ENCODE results near the gene MYO3B.

MYO3B gene

GRCh38 chr2:170495896-170496295 lies 317.9 kb downstream of the MYO3B start:
- H3K4me3 ChIP-seq (replicated peaks; ENCODE audit: low read depth, low read length): no peak overlapping the region
- TF ChIP-seq, protein P1, sequence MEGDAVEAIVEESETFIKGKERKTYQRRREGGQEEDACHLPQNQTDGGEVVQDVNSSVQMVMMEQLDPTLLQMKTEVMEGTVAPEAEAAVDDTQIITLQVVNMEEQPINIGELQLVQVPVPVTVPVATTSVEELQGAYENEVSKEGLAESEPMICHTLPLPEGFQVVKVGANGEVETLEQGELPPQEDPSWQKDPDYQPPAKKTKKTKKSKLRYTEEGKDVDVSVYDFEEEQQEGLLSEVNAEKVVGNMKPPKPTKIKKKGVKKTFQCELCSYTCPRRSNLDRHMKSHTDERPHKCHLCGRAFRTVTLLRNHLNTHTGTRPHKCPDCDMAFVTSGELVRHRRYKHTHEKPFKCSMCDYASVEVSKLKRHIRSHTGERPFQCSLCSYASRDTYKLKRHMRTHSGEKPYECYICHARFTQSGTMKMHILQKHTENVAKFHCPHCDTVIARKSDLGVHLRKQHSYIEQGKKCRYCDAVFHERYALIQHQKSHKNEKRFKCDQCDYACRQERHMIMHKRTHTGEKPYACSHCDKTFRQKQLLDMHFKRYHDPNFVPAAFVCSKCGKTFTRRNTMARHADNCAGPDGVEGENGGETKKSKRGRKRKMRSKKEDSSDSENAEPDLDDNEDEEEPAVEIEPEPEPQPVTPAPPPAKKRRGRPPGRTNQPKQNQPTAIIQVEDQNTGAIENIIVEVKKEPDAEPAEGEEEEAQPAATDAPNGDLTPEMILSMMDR (IDR thresholded peaks at IDR 0.05; ENCODE audit: low read length, missing control alignments): no peak
- DNase-seq (ENCODE audit: low read depth): no peak

DNA sequence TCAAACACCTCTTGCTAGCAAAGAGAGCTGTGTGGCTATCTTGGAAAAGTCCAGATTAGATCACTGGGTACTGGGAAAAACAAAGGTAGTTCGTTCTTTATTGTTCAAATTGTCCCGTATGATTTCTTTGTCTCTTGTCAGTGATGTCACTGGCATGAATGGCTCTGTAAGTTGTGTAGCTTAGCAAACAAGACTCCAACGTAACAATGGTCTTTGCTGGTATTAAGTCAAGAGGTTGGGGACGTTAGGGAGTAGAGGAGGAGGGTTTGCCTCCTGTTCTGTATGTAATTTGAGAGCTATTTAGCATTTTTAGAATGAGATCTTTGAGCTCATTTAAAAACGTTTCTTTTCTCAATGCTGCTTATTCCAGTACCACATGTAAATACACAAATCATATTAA lies 320.7 kb downstream of the MYO3B start:
- DNase-seq (ENCODE audit: low read depth): no peak
- TF ChIP-seq, protein P1 (IDR thresholded peaks at IDR 0.05; ENCODE audit: low read length, missing control alignments): no peak
- no peak overlapping the region for H3K4me3 ChIP-seq (replicated peaks; ENCODE audit: low read depth, low read length)

- no peak for DNase-seq (ENCODE audit: low read depth)
- TF ChIP-seq, protein P1 (IDR thresholded peaks at IDR 0.05; ENCODE audit: low read length, missing control alignments): no peak
- H3K4me3 ChIP-seq (replicated peaks; ENCODE audit: low read depth, low read length): no peak overlapping the region
These were observed 322.2 kb downstream of the MYO3B start for GRCh38 chr2:170500104-170500503.

DNA sequence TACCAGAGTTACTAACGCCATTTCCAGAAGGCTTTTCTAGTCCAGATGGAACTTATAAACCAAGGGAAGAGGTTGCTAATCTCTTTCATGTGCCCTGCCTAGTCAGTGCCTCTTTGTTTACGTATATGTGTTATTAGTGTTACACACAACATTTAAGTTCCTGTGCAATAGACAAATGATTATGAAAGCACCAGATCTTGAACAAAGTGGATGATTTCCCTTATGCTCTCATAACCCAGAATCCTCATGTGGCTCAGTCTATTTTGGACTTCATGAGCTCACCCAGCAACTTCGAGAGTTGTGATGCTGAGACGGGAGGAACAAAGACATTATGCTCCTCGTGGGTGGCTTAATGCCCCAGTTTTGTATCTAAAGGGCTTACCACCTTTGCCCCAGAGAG lies 322.8 kb downstream of the MYO3B start:
- DNase-seq (ENCODE audit: low read depth): no peak

GRCh38 chr2:170501421-170502043 lies 323.6 kb downstream of the MYO3B start:
- no peak overlapping the region for H3K4me3 ChIP-seq (replicated peaks; ENCODE audit: low read depth, low read length)
- DNase-seq (ENCODE audit: low read depth): no peak
- TF ChIP-seq, protein P1 (IDR thresholded peaks at IDR 0.05; ENCODE audit: low read length, missing control alignments): no peak

More for the DNA sequence above, 322.8 kb downstream of the MYO3B start:
- TF ChIP-seq, protein P1 (IDR thresholded peaks at IDR 0.05; ENCODE audit: low read length, missing control alignments): no peak
- H3K4me3 ChIP-seq (replicated peaks; ENCODE audit: low read depth, low read length): no peak overlapping the region

DNA sequence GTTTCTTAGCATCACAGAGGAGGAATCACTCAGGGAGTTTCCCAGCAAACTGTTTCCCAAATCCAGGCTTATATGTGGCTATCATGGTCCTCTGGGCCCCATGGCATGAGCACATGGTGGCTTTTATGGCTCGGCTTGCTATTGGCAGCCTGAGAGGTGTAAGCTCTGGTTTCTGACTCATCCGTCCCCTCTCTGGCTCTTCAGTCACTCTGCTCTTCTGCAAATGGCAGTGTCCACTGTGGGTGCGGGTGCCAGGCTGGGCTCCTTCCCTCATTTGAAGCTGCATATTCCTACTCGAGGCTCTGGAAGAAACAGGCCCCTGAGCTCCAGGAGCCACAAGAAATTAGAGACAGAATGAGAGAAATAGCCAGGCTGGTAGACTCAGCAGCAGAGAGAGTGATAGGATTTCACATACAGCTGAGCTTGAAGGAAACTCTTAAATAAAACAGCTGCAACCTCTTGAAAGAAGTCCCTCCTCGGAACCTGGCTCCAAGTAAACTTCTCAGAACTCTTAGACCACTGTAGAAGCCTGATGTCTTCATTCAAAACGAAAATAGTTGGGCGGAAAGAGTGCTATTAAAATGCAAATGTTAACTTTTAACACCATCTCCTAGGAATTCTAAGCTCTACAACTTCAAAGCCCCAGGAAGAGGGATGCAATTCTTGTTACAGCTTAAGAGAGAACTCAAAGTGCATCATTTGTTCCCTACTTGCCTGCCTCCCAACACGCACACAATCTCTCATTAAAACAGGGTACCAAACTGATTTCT lies 324.6 kb downstream of the MYO3B start:
- no peak for DNase-seq (ENCODE audit: low read depth)
- TF ChIP-seq, protein P1 (IDR thresholded peaks at IDR 0.05; ENCODE audit: low read length, missing control alignments): no peak
- no peak overlapping the region for H3K4me3 ChIP-seq (replicated peaks; ENCODE audit: low read depth, low read length)
